ENCODE measurements around the gene HSD17B14. TPM values are rescaled to one million over a fixed set of nuclear protein-coding genes. Genes with fewer than 3 reads are reported as not detected.
A peak's percentile ranks its signal among the peaks of the same experiment; 100 is the strongest.

The HSD17B14 gene
- total RNA-seq, 2 donors from 2014 or later = 0.44 TPM; not detected in 1

DNA sequence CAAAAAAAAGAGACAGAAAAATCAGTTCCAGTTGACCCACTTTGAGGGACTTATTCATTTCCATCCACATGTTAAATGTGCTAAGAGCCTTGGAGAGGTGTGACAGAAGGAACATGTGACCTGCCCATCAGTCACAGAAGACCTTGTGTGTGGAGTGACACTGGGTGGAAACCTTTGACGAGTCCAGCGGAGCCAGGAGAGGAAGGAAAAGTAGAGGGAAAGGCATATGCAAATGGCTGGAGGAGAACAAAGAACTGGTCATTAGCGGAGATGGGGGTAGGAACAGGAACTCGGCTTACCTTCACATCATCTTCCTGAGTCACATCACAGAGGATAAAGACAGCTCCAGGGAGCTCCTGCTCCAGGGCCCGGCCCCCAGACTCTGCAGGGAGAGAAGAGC is 2.3 kb downstream of the HSD17B14 start:
- Mint-ChIP-seq H3K4me3 (no peak overlapping the region), H3K36me3 (ENCODE audit: low read depth) (peaks cover 5% of the 10 kb centered on the region), H3K27ac (no peak overlapping the region)

DNA sequence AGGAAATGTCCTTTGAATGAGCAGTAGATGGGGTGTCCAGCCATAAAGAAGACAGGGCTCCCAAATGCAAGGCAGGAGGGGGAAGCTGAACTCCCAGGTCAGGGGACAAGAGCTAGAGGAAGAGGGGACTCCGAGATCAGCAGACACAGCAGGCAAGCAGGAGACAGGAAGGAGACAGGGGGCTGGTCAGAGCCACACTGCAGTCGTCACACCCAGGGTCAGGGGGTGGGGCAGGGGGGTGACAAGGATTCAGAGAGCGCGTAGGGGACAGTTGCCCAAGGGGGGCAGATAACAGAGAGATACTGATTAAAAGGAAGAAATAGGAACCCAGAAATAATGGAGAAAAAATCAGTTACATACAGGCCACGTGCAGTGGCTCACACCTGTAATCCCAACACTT is 3.2 kb downstream of the HSD17B14 start:
- H3K4me3 Mint-ChIP-seq = no peak overlapping the region

More for the DNA sequence above, 2.3 kb downstream of the HSD17B14 start:
- DNase-seq (no peak), ATAC-seq (no peak)
- H3K27me3 Mint-ChIP-seq = peaks cover 11% of the 10 kb centered on the region
- no peaks in the 10 kb centered on the region for H3K9me3 ChIP-seq (ENCODE audit: control insufficient read depth, low read length, poor library complexity, severe bottlenecking)
- H3K4me1 Mint-ChIP-seq = peaks cover 16% of the 10 kb centered on the region

DNA sequence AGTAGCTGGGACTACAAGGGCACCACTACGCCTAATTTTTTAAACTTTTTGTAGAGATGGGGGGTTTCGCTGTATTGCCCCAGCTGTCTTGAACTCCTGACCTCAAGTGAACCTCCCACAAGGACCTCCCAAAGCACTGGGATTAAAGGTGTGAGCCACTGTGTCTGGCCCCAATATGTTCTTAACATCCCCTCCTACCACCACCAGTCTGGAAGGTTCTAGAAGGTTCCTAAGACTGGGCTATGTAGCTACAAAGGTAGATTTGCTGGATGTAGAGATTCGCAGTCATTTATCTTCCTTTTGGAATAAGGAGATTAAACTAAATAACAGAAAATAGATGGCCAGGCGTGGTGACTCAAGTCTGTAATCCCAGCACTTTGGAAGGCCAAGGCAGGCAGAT is 5.3 kb downstream of the HSD17B14 start:
- peaks cover 5% of the 10 kb centered on the region for H3K36me3 Mint-ChIP-seq (ENCODE audit: low read depth)
- no peaks in the 10 kb centered on the region for H3K9me3 ChIP-seq (ENCODE audit: control insufficient read depth, low read length, poor library complexity, severe bottlenecking)
- H3K4me1 Mint-ChIP-seq = peaks cover 7% of the 10 kb centered on the region
- no peak overlapping the region for H3K27ac Mint-ChIP-seq
- no peak overlapping the region for H3K4me3 Mint-ChIP-seq
- DNase-seq (no peak), ATAC-seq (no peak)
- H3K27me3 Mint-ChIP-seq = peaks cover 6% of the 10 kb centered on the region

More for the DNA sequence above, 3.2 kb downstream of the HSD17B14 start:
- Mint-ChIP-seq H3K4me1 (peaks cover 16% of the 10 kb centered on the region), H3K27me3 (peaks cover 11% of the 10 kb centered on the region), H3K27ac (no peak overlapping the region), H3K36me3 (ENCODE audit: low read depth) (peaks cover 5% of the 10 kb centered on the region)
- no peak for ATAC-seq
- H3K9me3 ChIP-seq (ENCODE audit: control insufficient read depth, low read length, poor library complexity, severe bottlenecking) = no peaks in the 10 kb centered on the region
- no peak for DNase-seq

DNA sequence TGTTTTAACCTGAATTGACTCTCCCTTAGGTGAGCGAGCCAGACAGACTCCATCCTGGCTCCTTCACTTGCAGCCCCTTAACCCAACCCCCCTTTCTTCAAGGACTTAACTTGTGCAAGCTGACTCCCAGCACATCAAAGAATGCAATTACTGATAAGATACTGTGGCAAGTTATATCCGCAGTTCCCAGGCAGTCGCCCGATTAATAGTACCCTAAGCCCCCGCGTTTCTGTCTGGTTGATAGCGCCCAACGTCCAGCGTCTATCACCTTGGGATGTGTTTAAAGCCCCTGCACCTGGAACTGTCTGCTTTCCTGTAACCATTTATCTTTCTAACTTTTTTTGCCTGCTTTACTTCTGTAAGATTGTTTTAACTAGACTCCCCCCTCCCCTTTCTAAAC is 6.2 kb downstream of the HSD17B14 start:
- DNase-seq = no peak
- Mint-ChIP-seq H3K27ac (no peak overlapping the region), H3K36me3 (ENCODE audit: low read depth) (peaks cover 5% of the 10 kb centered on the region), H3K4me3 (no peak overlapping the region), H3K27me3 (no peaks in the 10 kb centered on the region), H3K4me1 (no peaks in the 10 kb centered on the region)
- H3K9me3 ChIP-seq (ENCODE audit: control insufficient read depth, low read length, poor library complexity, severe bottlenecking) = no peaks in the 10 kb centered on the region
- no peak for ATAC-seq

DNA sequence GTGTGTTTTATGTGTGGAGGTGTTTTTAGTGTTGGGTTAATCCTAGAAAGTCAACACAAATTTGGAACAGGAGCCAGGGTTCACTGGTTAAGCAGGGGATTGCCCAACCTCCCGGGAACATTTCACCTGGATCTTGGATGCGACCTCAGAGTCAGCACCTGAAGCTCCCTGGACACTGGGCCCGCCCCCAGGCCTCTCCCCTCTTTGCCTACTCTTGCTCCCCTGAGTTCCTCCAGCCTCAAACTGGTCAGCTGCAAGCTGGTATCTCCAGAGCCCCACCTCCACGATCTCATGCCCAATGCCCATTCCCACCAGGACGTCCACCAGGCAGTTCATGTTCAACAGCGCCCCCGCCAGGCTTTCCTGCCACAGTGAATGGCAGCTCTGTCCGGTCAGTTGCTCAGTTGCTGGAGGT is 9.7 kb downstream of the HSD17B14 start:
- H3K27ac Mint-ChIP-seq = no peak overlapping the region
- no peaks in the 10 kb centered on the region for H3K9me3 ChIP-seq (ENCODE audit: control insufficient read depth, low read length, poor library complexity, severe bottlenecking)
- H3K27me3 Mint-ChIP-seq = no peaks in the 10 kb centered on the region
- no peaks in the 10 kb centered on the region for H3K4me1 Mint-ChIP-seq
- H3K36me3 Mint-ChIP-seq (ENCODE audit: low read depth) = no peaks in the 10 kb centered on the region
- ATAC-seq (no peak), DNase-seq (no peak)
- H3K4me3 Mint-ChIP-seq = no peak overlapping the region

DNA sequence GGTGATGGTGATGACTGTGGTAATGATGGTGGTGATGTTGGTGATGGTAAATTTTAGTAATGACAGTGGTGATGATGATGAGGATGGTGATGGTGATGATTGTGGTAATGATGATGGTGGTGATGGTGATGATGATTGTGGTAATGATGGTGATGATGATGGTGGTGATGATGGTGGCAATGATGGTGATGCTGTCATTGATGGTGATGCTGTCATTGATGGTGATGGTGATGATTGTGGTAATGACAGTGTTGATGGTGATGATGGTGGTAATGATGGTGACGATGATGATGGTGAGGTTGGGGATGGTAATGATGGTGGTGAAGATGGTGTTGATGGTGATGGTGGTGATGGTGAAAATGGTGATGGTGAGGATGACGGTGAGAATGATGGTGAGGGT is 13.8 kb downstream of the HSD17B14 start:
- H3K9me3 ChIP-seq (ENCODE audit: control insufficient read depth, low read length, poor library complexity, severe bottlenecking) = no peaks in the 10 kb centered on the region
- Mint-ChIP-seq H3K4me3 (no peak overlapping the region), H3K36me3 (ENCODE audit: low read depth) (no peaks in the 10 kb centered on the region), H3K27ac (no peak overlapping the region), H3K4me1 (no peaks in the 10 kb centered on the region), H3K27me3 (no peaks in the 10 kb centered on the region)
- ATAC-seq (no peak), DNase-seq (no peak)

DNA sequence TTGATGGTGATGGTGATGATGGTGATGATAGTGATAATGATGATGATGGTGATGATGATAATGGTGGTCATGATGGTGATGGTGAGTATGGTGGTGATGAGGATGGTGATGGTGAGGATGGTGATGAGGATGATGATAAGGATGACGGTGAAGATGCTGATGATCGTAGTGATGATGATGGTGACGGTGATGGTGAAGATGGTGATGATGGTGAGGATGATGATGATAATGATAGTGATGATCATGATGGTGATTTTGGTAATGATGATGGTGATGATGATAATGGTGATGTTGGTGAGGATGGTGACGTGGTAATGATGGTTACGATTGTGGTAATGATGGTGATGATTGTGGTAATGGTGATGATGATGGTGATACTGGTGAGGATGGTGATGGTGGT is 14.7 kb downstream of the HSD17B14 start:
- no peak overlapping the region for H3K4me3 Mint-ChIP-seq
- no peak overlapping the region for H3K27ac Mint-ChIP-seq
- no peaks in the 10 kb centered on the region for H3K27me3 Mint-ChIP-seq
- no peaks in the 10 kb centered on the region for H3K4me1 Mint-ChIP-seq
- no peaks in the 10 kb centered on the region for H3K36me3 Mint-ChIP-seq (ENCODE audit: low read depth)
- DNase-seq (no peak), ATAC-seq (no peak)
- no peaks in the 10 kb centered on the region for H3K9me3 ChIP-seq (ENCODE audit: control insufficient read depth, low read length, poor library complexity, severe bottlenecking)

DNA sequence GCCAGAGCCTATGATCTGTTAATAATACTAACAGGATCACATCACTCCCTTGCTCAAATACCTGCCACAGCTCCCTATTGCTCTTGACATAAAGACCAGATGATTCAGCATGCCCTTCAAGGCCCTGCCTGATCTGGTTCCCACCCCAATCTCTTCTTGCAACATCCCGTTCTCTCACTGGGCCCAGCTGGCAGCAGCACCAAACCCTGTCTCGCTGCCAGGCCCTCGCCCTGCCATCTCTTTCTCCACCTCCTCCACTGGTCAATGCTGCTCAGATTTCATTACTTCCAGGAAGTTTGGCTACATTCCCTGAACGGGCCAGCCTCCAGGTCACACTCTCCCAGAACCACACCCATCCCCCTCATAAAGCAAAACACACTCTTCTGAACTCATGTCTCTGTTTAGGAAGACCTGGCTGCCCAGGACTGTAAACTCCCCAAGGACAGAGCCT is 16.9 kb downstream of the HSD17B14 start:
- Mint-ChIP-seq H3K27me3 (no peaks in the 10 kb centered on the region), H3K4me3 (no peak overlapping the region), H3K27ac (no peak overlapping the region), H3K36me3 (ENCODE audit: low read depth) (no peaks in the 10 kb centered on the region), H3K4me1 (peaks cover 2% of the 10 kb centered on the region)
- no peaks in the 10 kb centered on the region for H3K9me3 ChIP-seq (ENCODE audit: control insufficient read depth, low read length, poor library complexity, severe bottlenecking)
- DNase-seq (no peak), ATAC-seq (no peak)

DNA sequence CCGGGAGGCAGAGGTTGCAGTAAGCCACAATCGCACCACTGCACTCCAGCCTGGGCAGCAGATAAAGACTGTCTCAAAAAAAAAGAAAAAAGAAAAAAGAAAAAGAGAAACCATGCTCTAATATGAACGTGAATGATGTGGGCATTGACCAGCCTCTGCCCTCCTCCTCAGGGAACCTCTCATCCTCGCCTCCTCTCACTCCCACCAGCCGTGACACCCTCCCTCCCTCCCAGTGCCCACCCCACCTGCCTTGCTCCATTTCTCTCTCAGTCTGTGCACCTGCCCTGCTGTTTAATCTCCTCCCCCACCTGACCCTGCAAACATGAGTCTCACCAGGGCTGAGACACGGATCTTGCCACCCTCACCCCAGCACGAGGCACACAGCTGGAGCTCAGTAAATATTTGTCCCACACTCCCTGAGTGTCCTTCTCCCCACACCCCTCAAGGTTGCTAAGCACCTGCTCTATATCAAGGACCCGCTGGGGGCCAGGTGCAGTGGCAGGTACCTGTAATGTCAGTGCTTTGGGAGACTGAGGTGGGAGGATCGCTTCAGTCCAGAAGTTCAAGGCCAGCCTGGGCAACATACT is 18.0 kb downstream of the HSD17B14 start:
- Mint-ChIP-seq H3K36me3 (ENCODE audit: low read depth) (no peaks in the 10 kb centered on the region), H3K27ac (no peak overlapping the region), H3K4me3 (no peak overlapping the region), H3K27me3 (no peaks in the 10 kb centered on the region), H3K4me1 (peaks cover 2% of the 10 kb centered on the region)
- ATAC-seq (no peak), DNase-seq (no peak)
- no peaks in the 10 kb centered on the region for H3K9me3 ChIP-seq (ENCODE audit: control insufficient read depth, low read length, poor library complexity, severe bottlenecking)

DNA sequence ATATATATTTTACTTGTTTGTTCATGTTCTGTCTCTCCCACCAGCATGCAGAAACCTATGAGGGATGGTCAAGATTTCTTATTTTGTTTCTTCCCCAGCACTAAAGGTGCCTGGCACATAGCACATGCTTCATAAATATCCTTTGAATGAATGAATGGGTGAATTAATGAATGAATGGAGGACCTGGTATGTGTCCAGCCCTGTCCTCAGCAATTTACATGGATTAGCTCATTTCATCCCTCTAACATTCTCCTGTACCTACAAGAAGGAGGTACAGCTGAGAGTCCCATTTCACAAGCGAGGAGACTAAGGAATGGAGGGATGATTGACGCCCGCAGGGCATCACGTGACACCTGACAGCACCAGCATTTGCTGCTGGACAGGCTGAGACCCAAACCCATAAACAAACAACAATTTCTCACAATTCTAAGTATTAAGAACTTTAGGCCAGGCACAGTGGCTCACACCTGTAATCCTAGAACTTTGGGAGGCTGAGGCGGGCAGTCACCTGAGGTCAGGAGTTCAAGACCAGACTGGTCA is 18.6 kb downstream of the HSD17B14 start:
- H3K36me3 Mint-ChIP-seq (ENCODE audit: low read depth) = no peaks in the 10 kb centered on the region
- H3K4me3 Mint-ChIP-seq = no peak overlapping the region
- ATAC-seq = no peak
- H3K9me3 ChIP-seq (ENCODE audit: control insufficient read depth, low read length, poor library complexity, severe bottlenecking) = no peaks in the 10 kb centered on the region
- no peak for DNase-seq
- H3K4me1 Mint-ChIP-seq = peaks cover 2% of the 10 kb centered on the region
- no peak overlapping the region for H3K27ac Mint-ChIP-seq
- H3K27me3 Mint-ChIP-seq = no peaks in the 10 kb centered on the region

DNA sequence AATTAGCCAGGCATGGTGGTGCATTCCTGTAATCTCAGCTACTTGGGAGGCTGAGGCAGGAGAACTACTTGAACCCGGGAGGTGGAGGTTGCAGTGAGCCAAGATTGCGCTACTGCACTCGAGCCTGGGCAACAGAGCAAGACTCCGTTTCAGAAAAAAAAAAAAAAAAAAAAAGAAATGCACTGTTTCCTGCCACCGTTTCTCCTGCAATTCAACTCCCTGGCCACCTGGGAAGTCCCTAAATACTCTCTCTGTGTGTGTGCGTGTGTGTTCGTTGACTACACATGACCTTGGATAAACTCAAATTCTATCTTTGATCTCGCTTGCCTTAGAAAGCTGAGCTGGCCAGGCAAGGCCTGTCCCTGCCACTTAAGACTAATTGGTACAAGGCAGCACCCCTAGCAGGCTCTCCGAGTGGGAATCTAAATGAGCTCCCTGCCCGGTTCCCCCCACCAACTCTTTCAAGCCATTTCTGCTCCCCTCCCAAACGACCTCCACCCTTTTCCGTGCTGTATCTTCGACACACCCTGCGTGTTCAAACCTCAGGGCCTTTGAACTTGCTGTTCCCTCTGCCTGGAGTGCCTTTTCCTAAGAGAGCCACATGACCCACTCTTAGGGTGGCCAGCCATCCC is 20.3 kb downstream of the HSD17B14 start:
- Mint-ChIP-seq H3K4me1 (peaks cover 9% of the 10 kb centered on the region), H3K36me3 (ENCODE audit: low read depth) (no peaks in the 10 kb centered on the region), H3K4me3 (peak overlapping the region; percentile 3), H3K27ac (no peak overlapping the region), H3K27me3 (no peaks in the 10 kb centered on the region)
- peak; percentile 74 for ATAC-seq
- H3K9me3 ChIP-seq (ENCODE audit: control insufficient read depth, low read length, poor library complexity, severe bottlenecking) = no peaks in the 10 kb centered on the region
- DNase-seq = no peak

DNA sequence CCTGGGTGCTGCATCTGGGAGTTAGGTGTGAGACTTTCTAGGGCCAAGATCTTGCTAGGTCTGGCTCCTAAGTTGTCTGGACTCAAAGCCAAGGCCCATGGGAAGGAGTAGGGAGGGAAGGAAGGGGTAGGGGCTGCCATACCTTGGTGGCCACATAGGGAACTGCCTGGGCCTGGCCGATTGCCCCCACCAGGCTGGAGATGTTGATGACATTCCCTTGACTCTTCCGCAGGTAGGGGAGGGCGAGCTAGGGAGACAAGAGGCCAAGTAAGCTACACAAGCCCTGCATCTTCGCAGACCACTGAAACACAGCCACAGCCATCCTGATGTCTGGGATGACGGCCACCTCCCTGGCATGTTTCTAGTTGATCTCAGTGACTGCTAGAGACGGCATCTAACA is 21.4 kb downstream of the HSD17B14 start:
- Mint-ChIP-seq H3K4me1 (peaks cover 18% of the 10 kb centered on the region), H3K27me3 (no peaks in the 10 kb centered on the region), H3K4me3 (no peak overlapping the region), H3K36me3 (ENCODE audit: low read depth) (no peaks in the 10 kb centered on the region), H3K27ac (peak overlapping the region; percentile 88)
- no peak for ATAC-seq
- no peaks in the 10 kb centered on the region for H3K9me3 ChIP-seq (ENCODE audit: control insufficient read depth, low read length, poor library complexity, severe bottlenecking)
- DNase-seq = no peak

DNA sequence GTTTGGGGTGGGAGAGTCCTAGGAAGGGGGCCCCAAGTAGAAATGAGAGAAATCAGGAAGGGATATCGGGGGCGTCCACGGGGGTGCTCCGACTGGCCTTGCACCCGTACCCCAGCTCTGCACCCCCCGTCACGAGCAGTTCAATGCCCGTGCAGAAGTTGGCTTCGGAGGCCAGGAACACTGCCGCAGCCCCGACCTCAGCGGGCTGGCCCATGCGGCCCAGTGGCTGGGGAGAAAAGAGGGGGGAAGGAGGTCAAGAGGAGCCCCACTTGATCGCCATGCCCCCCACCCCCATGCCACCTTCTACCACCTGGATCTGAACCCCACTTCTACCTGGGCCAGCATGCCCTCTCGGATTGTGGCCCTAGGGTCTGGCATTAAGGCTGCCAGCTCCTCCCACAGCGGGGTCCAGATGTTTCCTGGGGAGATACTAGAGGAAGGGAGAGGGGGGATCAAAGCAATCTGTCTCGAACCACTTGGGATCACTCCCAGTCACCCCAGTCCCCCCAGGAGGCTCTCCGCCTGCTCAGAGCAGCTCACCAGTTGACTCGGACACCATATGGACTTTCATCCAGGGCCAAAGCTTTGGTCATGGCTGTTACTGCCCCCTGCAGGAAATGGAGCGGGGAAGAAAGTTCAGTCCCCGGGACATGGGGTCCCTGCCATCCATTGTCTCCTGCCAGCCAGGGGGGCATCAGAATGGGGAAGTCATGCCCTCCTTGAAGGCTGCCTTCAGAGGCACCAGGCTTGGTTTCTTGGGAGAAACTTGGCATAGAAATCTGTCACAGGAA is 23.0 kb downstream of the HSD17B14 start:
- peak overlapping the region; percentile 86 for H3K4me3 Mint-ChIP-seq
- no peaks in the 10 kb centered on the region for H3K36me3 Mint-ChIP-seq (ENCODE audit: low read depth)
- DNase-seq (no peak), ATAC-seq (no peak)
- peaks cover 24% of the 10 kb centered on the region for H3K4me1 Mint-ChIP-seq
- no peaks in the 10 kb centered on the region for H3K9me3 ChIP-seq (ENCODE audit: control insufficient read depth, low read length, poor library complexity, severe bottlenecking)
- no peak overlapping the region for H3K27ac Mint-ChIP-seq
- H3K27me3 Mint-ChIP-seq = no peaks in the 10 kb centered on the region

All from T-helper 17 cell (primary cell).